IgD-negative memory B cell (primary cell): ENCODE results near the gene IRS4. TPM values are rescaled to one million over a fixed set of nuclear protein-coding genes. Genes with fewer than 3 reads are reported as not detected.

ENCODE experiments used
- H3K27ac Mint-ChIP-seq, 3 donors: one replicate each; pipeline ENCODE4 v1.8.0; 2020 to 2022; ENCODE audit warnings: mild to moderate bottlenecking in 3 of 3, mixed read lengths in 3 of 3, moderate library complexity in 1 of 3
- H3K27me3 Mint-ChIP-seq: one replicate; pipeline ENCODE4 v1.8.0; 2021; ENCODE audit warnings: mixed read lengths
- H3K36me3 Mint-ChIP-seq: one replicate; pipeline ENCODE4 v1.8.0; 2020; ENCODE audit warnings: mild to moderate bottlenecking, mixed read lengths
- H3K4me1 Mint-ChIP-seq, 3 donors: one replicate each; pipeline ENCODE4 v1.8.0; 2020 to 2022; ENCODE audit warnings: mixed read lengths in 3 of 3, mild to moderate bottlenecking in 1 of 3
- H3K4me3 Mint-ChIP-seq, 4 donors: one replicate each; pipeline ENCODE4 v1.8.0; 2020 to 2022; ENCODE audit warnings: mild to moderate bottlenecking in 4 of 4, mixed read lengths in 4 of 4, moderate library complexity in 3 of 4
- H3K9me3 Mint-ChIP-seq, 3 donors: one replicate each; pipeline ENCODE4 v1.8.0; 2020 to 2021; ENCODE audit warnings: mixed read lengths in 3 of 3, mild to moderate bottlenecking in 1 of 3
- polyA plus RNA-seq: library from polyadenylated mRNA; unstranded; fragments of 300-500 nt; fragmentation: Illumina TruSeq; gene quantifications from one replicate; pipeline ENCODE4 v1.2.3, GENCODE V29; 2021

The IRS4 gene
- polyA plus RNA-seq, 1 donor from 2014 or later = not detected

- H3K4me3 Mint-ChIP-seq = no peak overlapping the region
- H3K27me3 Mint-ChIP-seq = peaks cover 1% of the 10 kb centered on the region
- H3K4me1 Mint-ChIP-seq = no peaks in the 10 kb centered on the region
- H3K36me3 Mint-ChIP-seq = no peaks in the 10 kb centered on the region
- no peak overlapping the region for H3K27ac Mint-ChIP-seq
- peaks cover 0 to 4% (median 0%) of the 10 kb centered on the region in 3 donors for H3K9me3 Mint-ChIP-seq
Observed at GRCh38 chrX:108702530-108702929, 33.8 kb downstream of the IRS4 start.

DNA sequence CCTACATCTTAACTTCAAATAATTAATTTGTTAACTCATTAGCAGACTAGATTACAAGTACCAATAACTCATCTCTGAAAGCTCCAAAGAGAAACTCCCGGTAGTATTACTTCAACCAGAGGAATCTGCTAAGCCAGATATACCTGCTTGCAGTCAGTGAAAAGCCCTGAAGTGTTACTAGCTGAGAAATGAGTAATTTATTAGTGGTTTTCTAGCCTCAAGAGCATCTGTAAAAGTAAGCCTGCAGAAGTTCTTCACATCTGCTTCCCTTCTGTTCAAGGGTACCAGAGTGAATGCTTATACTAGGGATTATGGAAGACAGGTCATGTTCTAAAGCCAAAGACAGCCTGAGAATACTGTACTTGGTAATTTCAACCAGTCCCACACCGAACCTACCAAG is 34.7 kb downstream of the IRS4 start:
- Mint-ChIP-seq H3K36me3 (no peaks in the 10 kb centered on the region), H3K27me3 (peaks cover 1% of the 10 kb centered on the region), H3K27ac (no peak overlapping the region), H3K4me3 (no peak overlapping the region), H3K9me3 (peaks cover 0 to 4% (median 0%) of the 10 kb centered on the region in 3 donors), H3K4me1 (no peaks in the 10 kb centered on the region)

DNA sequence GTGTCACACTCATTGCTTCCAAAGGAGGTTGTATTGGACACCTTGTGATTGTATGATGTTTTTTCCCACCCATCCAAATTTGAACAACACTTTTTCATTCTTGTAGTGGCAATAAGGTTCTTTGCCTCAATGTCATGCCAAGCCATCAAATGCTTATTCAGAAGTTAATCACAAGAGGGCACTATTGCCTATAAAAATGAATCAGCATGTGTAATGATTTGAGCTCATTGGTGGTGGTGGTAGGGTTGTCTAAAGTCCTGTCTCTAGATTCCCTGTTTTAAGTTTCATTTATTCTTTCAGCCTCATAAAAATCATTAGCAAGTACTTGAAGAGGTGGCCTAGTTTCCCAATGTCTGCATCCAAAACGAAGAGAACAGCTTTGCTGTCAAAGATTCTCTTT is 37.0 kb downstream of the IRS4 start:
- Mint-ChIP-seq H3K4me3 (no peak overlapping the region), H3K27me3 (peaks cover 1% of the 10 kb centered on the region), H3K9me3 (peaks cover 0 to 4% (median 0%) of the 10 kb centered on the region in 3 donors), H3K27ac (no peak overlapping the region), H3K4me1 (no peaks in the 10 kb centered on the region), H3K36me3 (no peaks in the 10 kb centered on the region)

DNA sequence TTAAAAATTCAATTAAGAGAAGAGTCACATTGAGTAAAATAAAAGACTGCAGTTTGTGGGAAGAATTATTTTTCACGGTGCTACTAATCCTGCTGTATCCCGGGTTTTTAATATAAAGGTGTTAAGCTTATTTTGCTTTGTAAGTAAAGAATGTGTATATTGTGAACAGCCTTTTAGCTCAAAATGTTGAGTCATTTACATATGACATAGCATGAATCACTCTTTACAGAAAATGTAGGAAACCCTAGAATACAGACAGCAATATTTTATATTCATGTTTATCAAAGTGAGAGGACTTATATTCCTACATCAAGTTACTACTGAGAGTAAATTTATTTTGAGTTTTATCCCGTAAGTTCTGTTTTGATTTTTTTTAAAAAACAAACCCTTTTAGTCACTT is 39.7 kb downstream of the IRS4 start:
- Mint-ChIP-seq H3K4me3 (no peak overlapping the region), H3K27ac (no peak overlapping the region), H3K36me3 (no peaks in the 10 kb centered on the region), H3K4me1 (no peaks in the 10 kb centered on the region), H3K27me3 (peaks cover 1% of the 10 kb centered on the region), H3K9me3 (peaks cover 0 to 4% (median 0%) of the 10 kb centered on the region in 3 donors)
